ENCODE measurements around the gene DAAM2. TPM values are rescaled to one million over a fixed set of nuclear protein-coding genes. Genes with fewer than 3 reads are reported as not detected.
A peak's percentile ranks its signal among the peaks of the same experiment; 100 is the strongest.

Gene DAAM2
- total RNA-seq, 6 experiments from 2014 or later: 2.2 to 9.0 (median 8.0) TPM

DNA sequence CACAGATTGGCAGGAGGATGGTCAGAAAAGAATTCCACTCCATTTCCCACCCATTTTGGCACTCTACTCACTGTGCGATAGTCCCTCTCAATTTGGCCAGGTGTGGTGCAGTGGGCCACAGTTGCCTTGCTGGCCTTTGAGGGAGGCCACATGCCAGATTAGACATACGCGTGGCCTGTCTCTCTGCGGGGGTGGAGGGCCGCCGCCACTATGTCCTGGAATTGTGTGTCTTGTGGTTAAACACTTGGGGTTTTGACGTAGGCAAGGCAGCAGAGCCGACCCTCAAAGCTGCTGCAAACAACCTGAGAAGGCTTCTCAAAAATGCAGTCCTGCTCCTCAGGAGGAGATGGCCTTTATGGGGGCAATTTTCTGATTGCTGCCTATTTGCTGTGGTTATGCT is 4.9 kb upstream of the DAAM2 start:
- TF ChIP-seq, protein P1, sequence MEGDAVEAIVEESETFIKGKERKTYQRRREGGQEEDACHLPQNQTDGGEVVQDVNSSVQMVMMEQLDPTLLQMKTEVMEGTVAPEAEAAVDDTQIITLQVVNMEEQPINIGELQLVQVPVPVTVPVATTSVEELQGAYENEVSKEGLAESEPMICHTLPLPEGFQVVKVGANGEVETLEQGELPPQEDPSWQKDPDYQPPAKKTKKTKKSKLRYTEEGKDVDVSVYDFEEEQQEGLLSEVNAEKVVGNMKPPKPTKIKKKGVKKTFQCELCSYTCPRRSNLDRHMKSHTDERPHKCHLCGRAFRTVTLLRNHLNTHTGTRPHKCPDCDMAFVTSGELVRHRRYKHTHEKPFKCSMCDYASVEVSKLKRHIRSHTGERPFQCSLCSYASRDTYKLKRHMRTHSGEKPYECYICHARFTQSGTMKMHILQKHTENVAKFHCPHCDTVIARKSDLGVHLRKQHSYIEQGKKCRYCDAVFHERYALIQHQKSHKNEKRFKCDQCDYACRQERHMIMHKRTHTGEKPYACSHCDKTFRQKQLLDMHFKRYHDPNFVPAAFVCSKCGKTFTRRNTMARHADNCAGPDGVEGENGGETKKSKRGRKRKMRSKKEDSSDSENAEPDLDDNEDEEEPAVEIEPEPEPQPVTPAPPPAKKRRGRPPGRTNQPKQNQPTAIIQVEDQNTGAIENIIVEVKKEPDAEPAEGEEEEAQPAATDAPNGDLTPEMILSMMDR (IDR thresholded peaks at IDR 0.05): no peak
- Mint-ChIP-seq H3K36me3 (ENCODE audit: low read depth) (no peaks in the 10 kb centered on the region), H3K9me3 (no peaks in the 10 kb centered on the region), H3K4me3 (no peak overlapping the region), H3K4me1 (ENCODE audit: low read depth) (peaks cover 10% of the 10 kb centered on the region), H3K27ac (no peak overlapping the region), H3K27me3 (ENCODE audit: insufficient read depth) (peaks cover 3% of the 10 kb centered on the region)
- DNase-seq: no peak

DNA sequence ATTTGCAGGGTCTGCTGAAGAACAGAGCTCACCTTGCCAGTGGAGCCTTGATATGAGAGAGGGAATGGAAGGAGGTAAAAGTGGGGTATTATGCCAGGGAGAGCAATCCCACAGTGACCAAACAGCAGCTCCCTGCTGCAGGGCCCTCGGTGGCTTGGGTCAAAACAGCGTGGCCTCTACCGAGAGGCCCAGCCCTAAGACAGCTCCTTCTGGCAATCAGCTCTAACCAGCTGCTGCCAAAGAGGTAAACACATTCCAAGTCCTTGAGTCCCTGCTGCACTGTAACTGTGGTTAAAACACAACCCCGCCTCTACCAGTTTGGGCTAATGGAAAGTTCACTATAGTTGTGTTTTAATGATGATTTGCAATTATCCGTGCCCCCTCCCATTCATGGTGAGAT is 1.4 kb upstream of the DAAM2 start:
- H3K27ac Mint-ChIP-seq: no peak overlapping the region

DNA sequence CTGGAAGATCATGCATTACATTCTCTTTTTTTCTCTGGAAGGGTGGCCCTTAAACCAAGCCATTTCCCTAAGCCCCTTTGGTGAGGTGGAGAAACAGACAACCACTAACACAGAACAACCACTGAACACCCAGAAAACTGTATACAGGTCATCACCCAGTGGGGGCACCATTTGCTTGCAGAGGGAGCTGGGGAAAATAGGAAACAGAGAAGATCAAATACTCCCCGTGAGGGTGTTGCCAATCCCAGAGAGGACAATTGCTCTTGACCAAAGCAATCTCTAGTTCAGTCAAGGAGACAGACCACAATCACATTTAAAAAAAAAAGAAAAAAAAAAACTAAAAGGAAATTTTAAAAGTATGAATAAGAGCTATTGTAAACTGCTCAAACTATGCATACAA is 865 bp upstream of the DAAM2 start:
- peak overlapping the region; percentile 29; the same call in 1 of the 2 replicates for H3K4me3 Mint-ChIP-seq
- no peak overlapping the region for H3K27ac Mint-ChIP-seq
- TF ChIP-seq, protein P1 (IDR thresholded peaks at IDR 0.05): peak; percentile 37
- no peak for DNase-seq
- H3K36me3 Mint-ChIP-seq (ENCODE audit: low read depth): no peaks in the 10 kb centered on the region
- peaks cover 14% of the 10 kb centered on the region for H3K27me3 Mint-ChIP-seq (ENCODE audit: insufficient read depth)
- peaks cover 20% of the 10 kb centered on the region for H3K4me1 Mint-ChIP-seq (ENCODE audit: low read depth)
- no peaks in the 10 kb centered on the region for H3K9me3 Mint-ChIP-seq

More for the DNA sequence above, 1.4 kb upstream of the DAAM2 start:
- DNase-seq: no peak
- no peaks in the 10 kb centered on the region for H3K36me3 Mint-ChIP-seq (ENCODE audit: low read depth)
- no peak overlapping the region for H3K4me3 Mint-ChIP-seq
- H3K27me3 Mint-ChIP-seq (ENCODE audit: insufficient read depth): peaks cover 14% of the 10 kb centered on the region
- TF ChIP-seq, protein P1 (IDR thresholded peaks at IDR 0.05): no peak
- H3K9me3 Mint-ChIP-seq: no peaks in the 10 kb centered on the region
- H3K4me1 Mint-ChIP-seq (ENCODE audit: low read depth): peaks cover 20% of the 10 kb centered on the region

DNA sequence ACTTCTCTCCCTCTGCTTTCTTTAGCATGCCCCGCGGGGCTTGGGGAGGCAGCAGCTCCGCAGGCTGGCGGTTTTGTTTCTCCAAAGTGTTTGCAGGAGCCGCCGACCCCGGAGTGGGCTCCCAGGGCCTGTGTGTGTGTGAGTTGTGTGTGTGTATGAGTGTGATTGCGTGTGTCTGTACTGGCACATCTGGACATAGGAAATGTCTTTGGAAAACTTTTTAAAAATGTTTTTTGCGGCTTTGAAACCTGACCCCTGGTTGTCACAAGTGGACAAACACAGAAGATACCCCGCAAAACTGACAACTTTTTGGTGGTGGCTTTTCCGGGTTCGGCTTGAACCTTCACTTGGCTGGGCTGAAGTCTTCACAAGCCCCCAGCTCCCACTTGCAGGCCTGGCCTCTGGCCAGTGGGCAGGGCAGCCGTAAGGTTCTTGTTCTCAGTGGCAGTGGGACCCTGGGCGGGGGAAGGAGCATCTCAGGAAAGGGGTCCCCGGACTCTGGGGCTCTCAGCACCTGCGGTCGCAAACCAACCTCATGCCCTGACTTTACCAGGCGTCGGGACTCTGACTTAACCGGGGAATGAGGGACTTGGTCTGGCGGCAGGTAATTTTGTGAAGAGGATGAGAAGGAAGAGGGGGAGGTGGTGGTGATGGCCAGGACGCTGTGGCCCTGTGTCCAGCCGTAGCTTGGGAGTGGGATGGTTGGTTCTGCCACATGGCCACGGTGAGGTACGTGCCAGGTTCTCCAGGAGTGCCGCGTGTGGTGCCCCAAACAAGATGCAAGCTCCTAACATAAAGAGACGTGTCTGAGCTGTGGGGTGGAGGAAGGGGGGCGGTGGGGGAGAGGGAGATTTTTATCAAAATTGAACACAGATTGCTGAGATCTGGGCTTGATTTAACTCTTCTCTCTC is 619 bp downstream of the DAAM2 start:
- Mint-ChIP-seq H3K4me1 (ENCODE audit: low read depth) (peaks cover 20% of the 10 kb centered on the region), H3K27ac (no peak overlapping the region), H3K4me3 (peak overlapping the region; percentile 85), H3K27me3 (ENCODE audit: insufficient read depth) (peaks cover 11% of the 10 kb centered on the region), H3K36me3 (ENCODE audit: low read depth) (no peaks in the 10 kb centered on the region), H3K9me3 (no peaks in the 10 kb centered on the region)
- TF ChIP-seq, protein P1 (IDR thresholded peaks at IDR 0.05): no peak
- DNase-seq: no peak

DNA sequence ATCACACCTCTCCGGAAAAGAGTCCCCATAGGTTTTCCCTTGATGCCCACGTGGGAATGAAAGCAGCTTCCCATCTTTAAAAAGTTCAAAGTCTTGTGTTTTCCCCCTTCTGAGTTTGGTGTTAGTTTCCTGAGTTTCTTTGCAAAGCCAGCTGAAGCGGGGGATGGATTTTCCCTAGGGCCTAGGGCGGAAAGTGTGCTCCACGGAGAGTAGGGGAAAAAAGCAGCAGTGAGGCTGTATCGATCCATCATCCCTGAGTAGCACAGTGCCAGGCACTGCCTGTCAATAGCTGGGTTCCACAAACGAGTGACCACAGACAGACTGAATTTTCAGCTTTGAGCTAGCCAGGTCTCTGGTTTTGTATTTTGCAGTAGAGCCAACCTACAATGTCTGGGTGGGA is 1.3 kb downstream of the DAAM2 start:
- Mint-ChIP-seq H3K4me3 (peak overlapping the region; percentile 85; the same call in 1 of the 2 replicates), H3K9me3 (no peaks in the 10 kb centered on the region), H3K27ac (no peak overlapping the region), H3K27me3 (ENCODE audit: insufficient read depth) (peaks cover 11% of the 10 kb centered on the region), H3K4me1 (ENCODE audit: low read depth) (peaks cover 20% of the 10 kb centered on the region), H3K36me3 (ENCODE audit: low read depth) (no peaks in the 10 kb centered on the region)
- DNase-seq: no peak
- TF ChIP-seq, protein P1 (IDR thresholded peaks at IDR 0.05): no peak
